ENCODE data around the gene PDE6B. TPM values are rescaled to one million over a fixed set of nuclear protein-coding genes. Genes with fewer than 3 reads are reported as not detected.

PDE6B gene
- total and polyA plus RNA-seq, 2 of the 13 experiments (the other 11 are each of a cell fraction or from before 2014, with no cell fraction given): 0.38 to 0.40 TPM

GRCh38 chr4:680551-680927 is 55.2 kb downstream of the PDE6B start:
- FAIRE-seq (no peak), ATAC-seq (no peak), DNase-seq (ENCODE audit: low spot score) (no peak)
- H4K20me1 ChIP-seq (ENCODE audit: insufficient read depth, low read length): no peaks in the 10 kb centered on the region
- no peaks in the 10 kb centered on the region for H3K36me3 ChIP-seq (replicated peaks in 1 of 2; ENCODE audit: control insufficient read depth in 1 of 2, insufficient read depth in 2 of 2, low read length in 2 of 2)
- intact Hi-C loops (cut with micrococcal nuclease; ENCODE audit: unreplicated experiment) (no loop called here), in situ Hi-C loops (cut with HindIII; ENCODE audit: extremely low pct_ligation_motif_present, low pct_unique_long_range_greater_than_20kb) (no loop called here)
- no peaks in the 10 kb centered on the region for H3K9me3 ChIP-seq (ENCODE audit: low read length)
- BruUV-seq (replicated peaks): no TSS peak
- POLR2A ChIA-PET: no interaction called here
- no peak overlapping the region for H3K27ac ChIP-seq (ENCODE audit: extremely low read length, insufficient read depth, low read length)
- no peak overlapping the region for H3K9ac ChIP-seq (ENCODE audit: insufficient read depth, low read depth, low read length)
- H3K27me3 ChIP-seq (ENCODE audit: control insufficient read depth in 1 of 2, insufficient read depth in 2 of 2, low read length in 2 of 2): no peaks in the 10 kb centered on the region
- peak overlapping the region in 1 of 3 experiments; percentile 44; a peak in 1 of 6 replicates for H3K4me3 ChIP-seq (replicated peaks in 1 of 3; ENCODE audit: insufficient read depth in 1 of 3, low read depth in 2 of 3, low read length in 3 of 3)
- 0 out of 2 replicates have a peak overlapping the region, but pooled peaks have one; percentile 64 for H3K4me2 ChIP-seq (ENCODE audit: low read depth, low read length)
- H2AFZ ChIP-seq (ENCODE audit: low read length): no peak overlapping the region
- H3K79me2 ChIP-seq (ENCODE audit: insufficient read depth, low read length): no peaks in the 10 kb centered on the region
- H3K4me1 ChIP-seq (ENCODE audit: insufficient read depth, low read length): peaks cover 88% of the 10 kb centered on the region
- CTCF ChIA-PET (ENCODE audit: low intra/inter-chr PET ratio, low total read pairs): no interaction called here
- WGBS (ENCODE audit: low lambda C conversion rate): 80% methylated on average over 7 of the region's 17 CpGs
- peak; percentile 24; the same call in 1 of the 2 replicates for TF ChIP-seq GABPB1 (CRISPR knock-in tag; IDR thresholded peaks at IDR 0.05)
- TF ChIP-seq, protein P1, sequence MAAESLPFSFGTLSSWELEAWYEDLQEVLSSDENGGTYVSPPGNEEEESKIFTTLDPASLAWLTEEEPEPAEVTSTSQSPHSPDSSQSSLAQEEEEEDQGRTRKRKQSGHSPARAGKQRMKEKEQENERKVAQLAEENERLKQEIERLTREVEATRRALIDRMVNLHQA (CRISPR knock-in tag; IDR thresholded peaks at IDR 0.05): no peak
- no peak for TF ChIP-seq ZNF326 (CRISPR knock-in tag; IDR thresholded peaks at IDR 0.05; ENCODE audit: borderline replicate concordance)
- TF ChIP-seq, protein P2, sequence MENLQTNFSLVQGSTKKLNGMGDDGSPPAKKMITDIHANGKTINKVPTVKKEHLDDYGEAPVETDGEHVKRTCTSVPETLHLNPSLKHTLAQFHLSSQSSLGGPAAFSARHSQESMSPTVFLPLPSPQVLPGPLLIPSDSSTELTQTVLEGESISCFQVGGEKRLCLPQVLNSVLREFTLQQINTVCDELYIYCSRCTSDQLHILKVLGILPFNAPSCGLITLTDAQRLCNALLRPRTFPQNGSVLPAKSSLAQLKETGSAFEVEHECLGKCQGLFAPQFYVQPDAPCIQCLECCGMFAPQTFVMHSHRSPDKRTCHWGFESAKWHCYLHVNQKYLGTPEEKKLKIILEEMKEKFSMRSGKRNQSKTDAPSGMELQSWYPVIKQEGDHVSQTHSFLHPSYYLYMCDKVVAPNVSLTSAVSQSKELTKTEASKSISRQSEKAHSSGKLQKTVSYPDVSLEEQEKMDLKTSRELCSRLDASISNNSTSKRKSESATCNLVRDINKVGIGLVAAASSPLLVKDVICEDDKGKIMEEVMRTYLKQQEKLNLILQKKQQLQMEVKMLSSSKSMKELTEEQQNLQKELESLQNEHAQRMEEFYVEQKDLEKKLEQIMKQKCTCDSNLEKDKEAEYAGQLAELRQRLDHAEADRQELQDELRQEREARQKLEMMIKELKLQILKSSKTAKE (CRISPR knock-in tag; IDR thresholded peaks at IDR 0.05; ENCODE audit: borderline replicate concordance): no peak
- no peak for TF ChIP-seq KDM5B (CRISPR knock-in tag; IDR thresholded peaks at IDR 0.05; ENCODE audit: borderline replicate concordance)
- TF ChIP-seq ZNF597 (CRISPR knock-in tag; IDR thresholded peaks at IDR 0.05): no peak
- no peak for TF ChIP-seq DNMT1 (CRISPR knock-in tag; IDR thresholded peaks at IDR 0.05)
- TF ChIP-seq REXO4 (CRISPR knock-in tag; IDR thresholded peaks at IDR 0.05; ENCODE audit: borderline replicate concordance): no peak
- TF ChIP-seq ZHX2 (IDR thresholded peaks at IDR 0.05; ENCODE audit: low read depth): 0 out of 2 replicates have a peak, but pooled peaks have one; percentile 7
- no peak for TF ChIP-seq ZHX2 (CRISPR knock-in tag; IDR thresholded peaks at IDR 0.05; ENCODE audit: borderline replicate concordance)
- TF ChIP-seq HHEX (CRISPR knock-in tag; IDR thresholded peaks at IDR 0.05): no peak
